Panc1 (cell line): ENCODE results near the gene PPP4R2. TPM values are rescaled to one million over a fixed set of nuclear protein-coding genes. Genes with fewer than 3 reads are reported as not detected.

Source experiments
- ATAC-seq: fragments of 200-7000 bp; cut with Tn5 transposase; 2 replicates; pipeline ENCODE4 v1.9.1; 2020; ENCODE audit warnings: mild to moderate bottlenecking, moderate library complexity
- BruUV-seq: library from RNA; stranded (reverse); fragments of 400-500 nt; replicated peaks from 2 replicates; lab custom pipeline; 2021; lab: Mats Ljungman, UMichigan
- CTCF ChIA-PET: fragments of 300-600 bp; sonication (Branson Sonifier 250); formaldehyde crosslinking; loops from one replicate; lab custom pipeline; 2022; ENCODE audit warnings: antibody characterized with exemption; lab: Charles Lee
- POLR2A ChIA-PET: fragments of 300-600 bp; sonication (Branson Sonifier 250); formaldehyde crosslinking; loops from one replicate; lab custom pipeline; 2022; ENCODE audit warnings: antibody characterized with exemption; lab: Charles Lee
- DNase-seq: peaks from one replicate; pipeline ENCODE4 v3.0.0-alpha.2; 2010; ENCODE audit warnings: low read depth, low spot score
- H3K27ac ChIP-seq: 2 replicates; pipeline ENCODE4 v1.5.1; 2011; ENCODE audit warnings: mild to moderate bottlenecking, low read length, inconsistent platforms
- H3K27me3 ChIP-seq: fragments of 200-500 bp; sonication (Bioruptor generic); 2 replicates; pipeline ENCODE4 v1.6.0; 2014; ENCODE audit warnings: low read length, inconsistent platforms; ENCODE audit not compliant: control insufficient read depth, insufficient read depth
- H3K36me3 ChIP-seq: fragments of 200-500 bp; sonication (Bioruptor generic); 2 replicates; pipeline ENCODE4 v1.5.1; 2014; ENCODE audit warnings: inconsistent platforms, mild to moderate bottlenecking, low read length, moderate library complexity; ENCODE audit not compliant: control insufficient read depth, insufficient read depth
- H3K4me1 ChIP-seq: 2 replicates; pipeline ENCODE4 v1.5.1; 2011; ENCODE audit warnings: inconsistent platforms, mild to moderate bottlenecking, low read length, moderate library complexity; ENCODE audit not compliant: control insufficient read depth, insufficient read depth
- H3K4me3 ChIP-seq, 2 experiments: 2 replicates each; pipeline ENCODE4 v1.5.1; 2011 to 2012; ENCODE audit warnings: low read depth in 2 of 2, low read length in 2 of 2, mild to moderate bottlenecking in 2 of 2, inconsistent platforms in 1 of 2, moderate library complexity in 1 of 2
- H3K9me3 ChIP-seq: fragments of 200-500 bp; sonication (Bioruptor generic); 2 replicates; pipeline ENCODE4 v1.5.1; 2014; ENCODE audit warnings: low read depth, mild to moderate bottlenecking, inconsistent platforms, low read length, moderate library complexity; ENCODE audit not compliant: control insufficient read depth, insufficient read depth
- POLR2AphosphoS5 ChIP-seq: IDR thresholded peaks from 2 replicates; pipeline ENCODE4 v1.6.1; 2012; ENCODE audit warnings: mild to moderate bottlenecking, low read depth, low read length, moderate library complexity
- SIN3A ChIP-seq: IDR thresholded peaks from 2 replicates; pipeline ENCODE4 v1.6.1; 2012; ENCODE audit warnings: low read depth, mild to moderate bottlenecking, low read length, moderate library complexity, borderline replicate concordance; ENCODE audit not compliant: insufficient read depth
- TCF7L2 ChIP-seq: IDR thresholded peaks from 2 replicates; pipeline ENCODE4 v1.6.1; 2011; ENCODE audit warnings: mild to moderate bottlenecking, low read depth, low read length, inconsistent platforms
- in situ Hi-C: cut with HindIII; loops from 2 replicates; pipeline ENCODE4 v1.10.0; 2016; ENCODE audit warnings: low sequenced_read_pairs, low pct_unique_long_range_greater_than_20kb
- intact Hi-C: fragments of 100-400 bp; cut with micrococcal nuclease; formaldehyde crosslinking; loops from one replicate; pipeline ENCODE4 v1.10.0; 2022; ENCODE audit not compliant: unreplicated experiment
- total RNA-seq: library from RNA; stranded (reverse); gene quantifications from one replicate; pipeline ENCODE4 v1.2.1, GENCODE V29; 2021; ENCODE audit not compliant: unreplicated experiment
- TF ChIP-seq, protein P1 (sequence below), 2 experiments: IDR thresholded peaks; 2 replicates each; pipeline ENCODE4 v1.6.1; 2011 to 2012; ENCODE audit warnings: low read depth in 2 of 2, control low read depth in 1 of 2, low read length in 1 of 2, mild to moderate bottlenecking in 1 of 2, moderate library complexity in 1 of 2; ENCODE audit not compliant: insufficient read depth in 1 of 2
- TF ChIP-seq, protein P2 (sequence below): fragments of 450-650 bp; IDR thresholded peaks from 2 replicates; pipeline ENCODE4 v1.5.1; 2017; ENCODE audit warnings: mild to moderate bottlenecking

The PPP4R2 gene
- total RNA-seq, 1 experiment from 2014 or later: 59.8 TPM

DNA sequence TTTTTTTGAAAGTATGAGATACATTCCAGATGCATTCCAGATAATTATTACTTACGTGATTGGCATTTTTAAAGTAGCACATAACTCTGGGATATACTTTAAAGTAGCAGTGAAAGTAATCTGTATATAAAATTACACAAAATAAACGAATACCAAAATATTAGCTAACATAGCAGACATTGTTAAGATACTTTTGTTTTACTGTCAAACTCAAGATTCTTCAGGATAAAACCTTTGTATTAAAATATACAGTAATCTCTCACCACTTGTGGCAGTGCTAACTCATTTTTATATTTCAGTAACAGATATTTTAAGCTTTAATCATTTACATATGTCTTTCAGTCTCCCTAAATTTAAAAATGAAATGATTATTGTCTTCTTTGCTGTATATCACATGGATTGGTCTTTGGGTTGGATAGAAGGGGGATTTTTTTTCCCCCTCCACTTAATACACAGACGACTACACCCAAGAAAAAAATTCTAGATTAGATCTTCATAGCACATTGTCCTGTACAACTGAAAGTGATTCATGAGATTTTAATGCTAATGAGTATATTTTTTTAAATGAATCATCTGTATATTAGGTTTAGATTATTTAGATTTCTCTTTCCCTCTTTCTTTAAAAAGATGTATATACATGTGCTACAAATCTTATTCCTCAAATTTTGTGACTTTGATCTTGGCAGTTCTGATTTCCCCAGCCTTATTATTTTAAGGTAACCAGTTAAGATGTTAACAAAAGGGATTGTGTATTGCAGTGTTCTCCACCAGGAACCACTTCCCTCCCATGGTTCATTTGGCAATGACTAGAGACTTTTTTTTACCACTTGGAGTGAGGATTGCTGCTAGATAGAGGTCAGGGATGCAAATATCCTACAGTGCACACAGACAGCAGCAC is 40.3 kb downstream of the PPP4R2 start:
- no peak for DNase-seq
- TSS peak; percentile 20 for BruUV-seq
- H3K4me1 ChIP-seq: peaks cover 9% of the 10 kb centered on the region; the same call in 1 of the 2 replicates
- no peak for ATAC-seq
- CTCF ChIA-PET: no interaction called here
- no peak overlapping the region for H3K4me3 ChIP-seq
- TF ChIP-seq, protein P1, sequence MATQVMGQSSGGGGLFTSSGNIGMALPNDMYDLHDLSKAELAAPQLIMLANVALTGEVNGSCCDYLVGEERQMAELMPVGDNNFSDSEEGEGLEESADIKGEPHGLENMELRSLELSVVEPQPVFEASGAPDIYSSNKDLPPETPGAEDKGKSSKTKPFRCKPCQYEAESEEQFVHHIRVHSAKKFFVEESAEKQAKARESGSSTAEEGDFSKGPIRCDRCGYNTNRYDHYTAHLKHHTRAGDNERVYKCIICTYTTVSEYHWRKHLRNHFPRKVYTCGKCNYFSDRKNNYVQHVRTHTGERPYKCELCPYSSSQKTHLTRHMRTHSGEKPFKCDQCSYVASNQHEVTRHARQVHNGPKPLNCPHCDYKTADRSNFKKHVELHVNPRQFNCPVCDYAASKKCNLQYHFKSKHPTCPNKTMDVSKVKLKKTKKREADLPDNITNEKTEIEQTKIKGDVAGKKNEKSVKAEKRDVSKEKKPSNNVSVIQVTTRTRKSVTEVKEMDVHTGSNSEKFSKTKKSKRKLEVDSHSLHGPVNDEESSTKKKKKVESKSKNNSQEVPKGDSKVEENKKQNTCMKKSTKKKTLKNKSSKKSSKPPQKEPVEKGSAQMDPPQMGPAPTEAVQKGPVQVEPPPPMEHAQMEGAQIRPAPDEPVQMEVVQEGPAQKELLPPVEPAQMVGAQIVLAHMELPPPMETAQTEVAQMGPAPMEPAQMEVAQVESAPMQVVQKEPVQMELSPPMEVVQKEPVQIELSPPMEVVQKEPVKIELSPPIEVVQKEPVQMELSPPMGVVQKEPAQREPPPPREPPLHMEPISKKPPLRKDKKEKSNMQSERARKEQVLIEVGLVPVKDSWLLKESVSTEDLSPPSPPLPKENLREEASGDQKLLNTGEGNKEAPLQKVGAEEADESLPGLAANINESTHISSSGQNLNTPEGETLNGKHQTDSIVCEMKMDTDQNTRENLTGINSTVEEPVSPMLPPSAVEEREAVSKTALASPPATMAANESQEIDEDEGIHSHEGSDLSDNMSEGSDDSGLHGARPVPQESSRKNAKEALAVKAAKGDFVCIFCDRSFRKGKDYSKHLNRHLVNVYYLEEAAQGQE (IDR thresholded peaks at IDR 0.05; ENCODE audit: insufficient read depth in 1 of 2, low read depth in 2 of 2, low read length in 1 of 2): no peak
- TF ChIP-seq, protein P2, sequence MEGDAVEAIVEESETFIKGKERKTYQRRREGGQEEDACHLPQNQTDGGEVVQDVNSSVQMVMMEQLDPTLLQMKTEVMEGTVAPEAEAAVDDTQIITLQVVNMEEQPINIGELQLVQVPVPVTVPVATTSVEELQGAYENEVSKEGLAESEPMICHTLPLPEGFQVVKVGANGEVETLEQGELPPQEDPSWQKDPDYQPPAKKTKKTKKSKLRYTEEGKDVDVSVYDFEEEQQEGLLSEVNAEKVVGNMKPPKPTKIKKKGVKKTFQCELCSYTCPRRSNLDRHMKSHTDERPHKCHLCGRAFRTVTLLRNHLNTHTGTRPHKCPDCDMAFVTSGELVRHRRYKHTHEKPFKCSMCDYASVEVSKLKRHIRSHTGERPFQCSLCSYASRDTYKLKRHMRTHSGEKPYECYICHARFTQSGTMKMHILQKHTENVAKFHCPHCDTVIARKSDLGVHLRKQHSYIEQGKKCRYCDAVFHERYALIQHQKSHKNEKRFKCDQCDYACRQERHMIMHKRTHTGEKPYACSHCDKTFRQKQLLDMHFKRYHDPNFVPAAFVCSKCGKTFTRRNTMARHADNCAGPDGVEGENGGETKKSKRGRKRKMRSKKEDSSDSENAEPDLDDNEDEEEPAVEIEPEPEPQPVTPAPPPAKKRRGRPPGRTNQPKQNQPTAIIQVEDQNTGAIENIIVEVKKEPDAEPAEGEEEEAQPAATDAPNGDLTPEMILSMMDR: no peak
- no peak for TF ChIP-seq TCF7L2
- no peak for TF ChIP-seq SIN3A
- no peak for TF ChIP-seq POLR2AphosphoS5
- POLR2A ChIA-PET: no interaction called here
- no peak overlapping the region for H3K27ac ChIP-seq
- no peaks in the 10 kb centered on the region for H3K27me3 ChIP-seq
- intact Hi-C loops (no loop called here), in situ Hi-C loops (no loop called here)
- no peaks in the 10 kb centered on the region for H3K36me3 ChIP-seq
- H3K9me3 ChIP-seq: no peaks in the 10 kb centered on the region

- no peak overlapping the region for H3K4me3 ChIP-seq
- ChIA-PET CTCF (no interaction called here), POLR2A (no interaction called here)
- no peak overlapping the region for H3K27ac ChIP-seq
- intact Hi-C loops: no loop called here
- no TSS peak for BruUV-seq
- no peaks in the 10 kb centered on the region for H3K9me3 ChIP-seq
- H3K4me1 ChIP-seq: peaks cover 12% of the 10 kb centered on the region; the same call in 1 of the 2 replicates
- H3K27me3 ChIP-seq: no peaks in the 10 kb centered on the region
- ATAC-seq: no peak
- TF ChIP-seq TCF7L2 (no peak), SIN3A (no peak), POLR2AphosphoS5 (no peak)
- TF ChIP-seq, protein P2: no peak
- TF ChIP-seq, protein P1 (IDR thresholded peaks at IDR 0.05; ENCODE audit: insufficient read depth in 1 of 2, low read depth in 2 of 2, low read length in 1 of 2): no peak
- no peaks in the 10 kb centered on the region for H3K36me3 ChIP-seq
- DNase-seq: no peak
- in situ Hi-C loops: no loop called here
These were observed 44.9 kb downstream of the PPP4R2 start for GRCh38 chr3:73041537-73041936.
